Measurements from ENCODE around the gene MAMLD1. TPM values are rescaled to one million over a fixed set of nuclear protein-coding genes. Genes with fewer than 3 reads are reported as not detected.

MAMLD1 gene
- total RNA-seq, 1 donor from 2014 or later = 1.8 TPM

DNA sequence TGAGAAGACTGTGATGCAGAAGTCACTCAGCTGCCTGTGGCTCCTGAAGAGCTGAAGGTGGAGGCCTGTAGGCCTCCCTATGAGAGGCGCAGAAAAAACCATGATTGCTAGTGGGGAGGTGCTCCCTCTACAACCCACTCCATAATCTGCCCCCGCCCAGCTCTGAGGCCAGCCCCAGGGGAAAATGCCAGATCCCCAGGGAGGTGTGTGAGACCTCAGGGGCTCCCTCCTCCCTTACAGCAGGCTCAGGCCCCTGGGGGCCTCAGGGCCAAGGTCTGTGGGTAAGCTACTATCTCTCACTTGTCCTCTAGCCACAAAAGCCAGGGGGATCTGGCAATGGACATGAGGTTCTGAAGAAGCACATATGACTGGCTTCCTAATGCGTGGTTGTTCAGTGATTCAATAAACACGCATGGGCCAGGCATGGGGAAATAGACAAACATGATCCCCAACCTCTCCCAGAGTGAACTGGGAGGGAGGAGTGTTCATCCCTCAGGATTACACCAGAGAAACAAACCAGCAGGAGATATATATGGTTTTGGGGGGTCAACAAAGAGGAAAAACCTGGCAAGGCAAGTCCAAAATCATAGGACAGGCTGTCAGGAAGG lies 154.3 kb downstream of the MAMLD1 start:
- no peak overlapping the region for H3K27ac ChIP-seq (replicated peaks)
- H3K4me1 ChIP-seq = no peaks in the 10 kb centered on the region
- no peak overlapping the region for H3K4me3 ChIP-seq
- intact Hi-C loops (cut with micrococcal nuclease) = no loop called here
- H3K27me3 ChIP-seq (ENCODE audit: low read depth) = no peaks in the 10 kb centered on the region
- no peaks in the 10 kb centered on the region for H3K9me3 ChIP-seq (replicated peaks)
- TF ChIP-seq, protein P1, sequence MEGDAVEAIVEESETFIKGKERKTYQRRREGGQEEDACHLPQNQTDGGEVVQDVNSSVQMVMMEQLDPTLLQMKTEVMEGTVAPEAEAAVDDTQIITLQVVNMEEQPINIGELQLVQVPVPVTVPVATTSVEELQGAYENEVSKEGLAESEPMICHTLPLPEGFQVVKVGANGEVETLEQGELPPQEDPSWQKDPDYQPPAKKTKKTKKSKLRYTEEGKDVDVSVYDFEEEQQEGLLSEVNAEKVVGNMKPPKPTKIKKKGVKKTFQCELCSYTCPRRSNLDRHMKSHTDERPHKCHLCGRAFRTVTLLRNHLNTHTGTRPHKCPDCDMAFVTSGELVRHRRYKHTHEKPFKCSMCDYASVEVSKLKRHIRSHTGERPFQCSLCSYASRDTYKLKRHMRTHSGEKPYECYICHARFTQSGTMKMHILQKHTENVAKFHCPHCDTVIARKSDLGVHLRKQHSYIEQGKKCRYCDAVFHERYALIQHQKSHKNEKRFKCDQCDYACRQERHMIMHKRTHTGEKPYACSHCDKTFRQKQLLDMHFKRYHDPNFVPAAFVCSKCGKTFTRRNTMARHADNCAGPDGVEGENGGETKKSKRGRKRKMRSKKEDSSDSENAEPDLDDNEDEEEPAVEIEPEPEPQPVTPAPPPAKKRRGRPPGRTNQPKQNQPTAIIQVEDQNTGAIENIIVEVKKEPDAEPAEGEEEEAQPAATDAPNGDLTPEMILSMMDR (IDR thresholded peaks at IDR 0.05; ENCODE audit: borderline replicate concordance) = no peak
- no peaks in the 10 kb centered on the region for H3K36me3 ChIP-seq
- DNase-seq = no peak

DNA sequence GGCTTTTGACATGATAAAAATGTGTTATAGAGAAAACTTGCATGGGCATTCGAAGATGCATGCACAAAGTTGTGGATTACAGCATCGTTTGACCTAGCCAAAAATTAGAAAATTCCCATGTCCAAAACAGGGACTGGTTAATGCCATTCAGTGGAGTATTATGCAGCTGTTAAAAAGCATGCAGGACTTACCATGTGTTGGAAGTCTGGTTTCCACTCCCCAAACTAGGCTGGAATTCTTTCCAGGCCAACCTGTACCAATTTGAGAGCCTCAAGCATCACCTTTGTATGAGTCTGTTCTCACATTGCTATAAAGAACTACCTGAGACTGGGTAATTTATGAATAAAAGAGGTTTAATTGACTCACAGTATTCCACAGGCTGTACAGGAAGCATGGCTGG lies 159.4 kb downstream of the MAMLD1 start:
- DNase-seq = no peak
- no peaks in the 10 kb centered on the region for H3K4me1 ChIP-seq
- no peaks in the 10 kb centered on the region for H3K27me3 ChIP-seq (ENCODE audit: low read depth)
- intact Hi-C loops (cut with micrococcal nuclease) = no loop called here
- H3K27ac ChIP-seq (replicated peaks) = no peak overlapping the region
- H3K9me3 ChIP-seq (replicated peaks) = no peaks in the 10 kb centered on the region
- H3K36me3 ChIP-seq = no peaks in the 10 kb centered on the region
- TF ChIP-seq, protein P1 (IDR thresholded peaks at IDR 0.05; ENCODE audit: borderline replicate concordance) = no peak
- H3K4me3 ChIP-seq = no peak overlapping the region

DNA sequence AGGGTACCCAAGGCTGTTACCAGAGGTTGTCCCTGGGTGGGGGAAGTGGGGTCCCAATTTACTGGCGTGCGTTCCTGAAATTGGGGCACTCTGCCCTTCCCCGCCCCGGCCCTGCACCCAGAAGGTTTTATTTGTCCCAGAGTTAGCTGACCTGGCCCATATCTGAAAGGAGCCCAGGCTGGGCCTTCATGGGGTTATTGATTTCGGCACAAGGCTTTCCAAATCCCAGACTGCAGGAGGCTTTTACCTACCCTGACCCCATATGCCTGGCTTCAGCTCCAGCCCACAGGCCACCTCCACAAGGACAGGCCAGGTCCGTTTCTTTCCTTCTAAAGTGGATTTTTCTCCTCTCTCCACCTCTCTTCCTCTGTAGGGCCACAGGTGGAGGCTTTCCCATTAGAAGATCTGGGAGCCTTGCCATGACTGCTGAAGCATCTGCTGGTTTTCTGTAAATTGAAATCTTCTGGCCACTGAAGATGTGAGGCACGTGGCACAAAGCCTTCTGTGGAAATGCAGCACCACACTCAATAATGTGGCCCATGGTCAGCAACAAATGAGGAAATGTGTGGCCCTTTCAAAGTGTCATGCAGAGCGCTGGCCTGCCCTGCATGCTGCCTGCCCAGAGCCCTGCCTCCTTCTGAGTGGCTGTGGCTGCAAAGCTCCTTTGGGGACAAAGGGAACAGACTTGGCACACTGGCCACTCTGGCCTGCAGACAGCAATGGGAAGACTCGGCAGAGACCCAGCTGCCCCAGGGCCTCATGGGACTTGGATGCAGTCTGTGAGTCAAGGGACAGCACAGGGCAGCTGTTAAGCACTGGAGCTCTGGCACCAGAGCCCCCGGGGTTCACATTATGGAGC lies 162.2 kb downstream of the MAMLD1 start:
- intact Hi-C loops (cut with micrococcal nuclease) = no loop called here
- TF ChIP-seq, protein P1 (IDR thresholded peaks at IDR 0.05; ENCODE audit: borderline replicate concordance) = no peak

DNA sequence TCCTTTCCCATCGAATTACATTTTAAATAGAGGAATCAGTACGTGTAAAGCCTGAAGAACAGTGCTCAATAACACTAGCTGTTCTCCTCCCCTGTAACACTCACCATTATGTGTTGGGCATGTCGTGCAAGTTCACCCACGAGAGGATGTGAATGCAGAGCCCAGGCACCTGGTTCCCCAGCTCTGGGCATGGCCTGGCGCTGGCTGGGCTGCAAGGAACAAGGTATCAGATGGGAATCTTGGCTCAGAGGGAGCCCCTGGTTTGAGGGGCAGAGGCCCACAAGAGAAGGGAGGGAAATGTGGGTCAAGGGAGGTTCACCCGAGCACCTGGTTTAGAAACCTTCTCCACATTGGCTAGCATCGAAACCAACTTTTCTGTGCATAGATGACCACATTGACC lies 163.6 kb downstream of the MAMLD1 start:
- no peak overlapping the region for H3K27ac ChIP-seq (replicated peaks)
- no peaks in the 10 kb centered on the region for H3K36me3 ChIP-seq
- no peaks in the 10 kb centered on the region for H3K27me3 ChIP-seq (ENCODE audit: low read depth)
- H3K9me3 ChIP-seq (replicated peaks) = no peaks in the 10 kb centered on the region
- H3K4me1 ChIP-seq = no peaks in the 10 kb centered on the region
- DNase-seq = no peak
- H3K4me3 ChIP-seq = no peak overlapping the region
- TF ChIP-seq, protein P1 (IDR thresholded peaks at IDR 0.05; ENCODE audit: borderline replicate concordance) = no peak
- intact Hi-C loops (cut with micrococcal nuclease) = no loop called here

More for the DNA sequence above, 162.2 kb downstream of the MAMLD1 start:
- peak; percentile 56 for DNase-seq
- Histone ChIP-seq H3K36me3 (no peaks in the 10 kb centered on the region), H3K27ac (replicated peaks) (no peak overlapping the region), H3K27me3 (ENCODE audit: low read depth) (no peaks in the 10 kb centered on the region), H3K4me3 (no peak overlapping the region), H3K9me3 (replicated peaks) (no peaks in the 10 kb centered on the region), H3K4me1 (no peaks in the 10 kb centered on the region)

DNA sequence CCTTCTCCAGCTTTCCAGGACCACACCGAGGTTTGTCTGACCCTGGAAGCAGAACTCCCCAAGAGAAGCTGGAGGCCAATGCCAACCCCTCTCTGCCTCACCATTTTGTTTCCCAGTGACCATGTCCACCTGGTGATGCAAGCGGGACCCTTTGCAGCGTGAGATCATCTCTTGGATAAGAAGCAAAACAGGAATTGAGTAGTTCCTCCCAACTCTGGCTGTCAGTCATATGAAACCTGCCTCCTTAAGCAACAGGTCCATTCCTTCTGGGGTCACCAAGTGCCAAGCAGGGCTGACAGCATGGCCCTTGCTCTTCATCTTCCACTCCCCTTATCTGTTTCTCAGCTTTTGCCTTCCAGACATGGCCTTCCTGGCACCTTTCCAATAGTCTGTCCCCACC lies 164.0 kb downstream of the MAMLD1 start:
- TF ChIP-seq, protein P1 (IDR thresholded peaks at IDR 0.05; ENCODE audit: borderline replicate concordance) = no peak
- Histone ChIP-seq H3K27me3 (ENCODE audit: low read depth) (no peaks in the 10 kb centered on the region), H3K27ac (replicated peaks) (no peak overlapping the region), H3K9me3 (replicated peaks) (no peaks in the 10 kb centered on the region), H3K4me3 (no peak overlapping the region), H3K36me3 (no peaks in the 10 kb centered on the region), H3K4me1 (no peaks in the 10 kb centered on the region)
- DNase-seq = no peak
- intact Hi-C loops (cut with micrococcal nuclease) = no loop called here

All from left ventricle myocardium inferior (tissue), 1 donor.